ENCODE data around the gene TBC1D24.
"Not testable (repeated sequence)": the region's sequence is repeated elsewhere in the genome, so short reads cannot be mapped to it uniquely, and the experiment has no call there.

TBC1D24 gene

DNA sequence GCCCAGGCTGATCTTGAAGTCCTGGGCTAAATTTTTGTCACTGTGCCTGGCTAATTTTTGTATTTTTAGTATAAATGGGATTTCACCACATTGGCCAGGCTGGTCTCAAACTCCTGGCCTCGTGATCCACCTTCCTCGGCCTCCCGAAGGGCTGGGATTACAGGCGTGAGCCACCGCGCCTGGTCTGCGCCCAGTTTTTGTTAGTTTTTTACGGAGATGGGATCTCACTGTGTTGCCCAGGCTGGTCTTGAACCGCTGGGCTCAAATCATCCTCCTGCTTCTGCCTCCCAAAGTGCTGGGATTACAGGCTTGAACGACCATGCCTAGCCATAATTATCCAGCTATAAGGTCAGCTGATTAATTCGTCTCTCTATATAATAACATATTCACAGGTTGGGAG is 59.0 kb downstream of the TBC1D24 start:
- no peak for DNase-seq

- not testable (repeated sequence) for DNase-seq
Measured at GRCh38 chr16:2534335-2534734, 59.4 kb downstream of the TBC1D24 start.

DNA sequence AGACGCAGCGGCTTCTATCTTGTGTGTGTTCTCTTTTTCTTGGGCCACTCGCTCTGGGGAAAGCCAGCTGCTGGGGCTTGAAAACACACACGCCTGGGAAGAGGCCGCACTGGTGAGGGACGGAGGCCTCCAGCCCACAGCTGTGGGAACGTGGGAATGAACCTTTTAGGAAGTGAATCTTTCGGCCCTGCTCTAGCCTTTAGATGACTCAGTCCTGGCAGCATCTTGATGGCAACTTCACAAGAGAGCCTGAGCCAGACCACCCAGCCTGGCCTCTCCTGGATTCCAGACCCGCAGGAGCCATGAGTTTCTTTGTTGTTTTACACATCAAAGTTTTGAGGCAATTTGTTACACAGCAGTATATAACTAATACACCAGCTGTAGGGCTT is 60.7 kb downstream of the TBC1D24 start:
- no peak for DNase-seq

DNA sequence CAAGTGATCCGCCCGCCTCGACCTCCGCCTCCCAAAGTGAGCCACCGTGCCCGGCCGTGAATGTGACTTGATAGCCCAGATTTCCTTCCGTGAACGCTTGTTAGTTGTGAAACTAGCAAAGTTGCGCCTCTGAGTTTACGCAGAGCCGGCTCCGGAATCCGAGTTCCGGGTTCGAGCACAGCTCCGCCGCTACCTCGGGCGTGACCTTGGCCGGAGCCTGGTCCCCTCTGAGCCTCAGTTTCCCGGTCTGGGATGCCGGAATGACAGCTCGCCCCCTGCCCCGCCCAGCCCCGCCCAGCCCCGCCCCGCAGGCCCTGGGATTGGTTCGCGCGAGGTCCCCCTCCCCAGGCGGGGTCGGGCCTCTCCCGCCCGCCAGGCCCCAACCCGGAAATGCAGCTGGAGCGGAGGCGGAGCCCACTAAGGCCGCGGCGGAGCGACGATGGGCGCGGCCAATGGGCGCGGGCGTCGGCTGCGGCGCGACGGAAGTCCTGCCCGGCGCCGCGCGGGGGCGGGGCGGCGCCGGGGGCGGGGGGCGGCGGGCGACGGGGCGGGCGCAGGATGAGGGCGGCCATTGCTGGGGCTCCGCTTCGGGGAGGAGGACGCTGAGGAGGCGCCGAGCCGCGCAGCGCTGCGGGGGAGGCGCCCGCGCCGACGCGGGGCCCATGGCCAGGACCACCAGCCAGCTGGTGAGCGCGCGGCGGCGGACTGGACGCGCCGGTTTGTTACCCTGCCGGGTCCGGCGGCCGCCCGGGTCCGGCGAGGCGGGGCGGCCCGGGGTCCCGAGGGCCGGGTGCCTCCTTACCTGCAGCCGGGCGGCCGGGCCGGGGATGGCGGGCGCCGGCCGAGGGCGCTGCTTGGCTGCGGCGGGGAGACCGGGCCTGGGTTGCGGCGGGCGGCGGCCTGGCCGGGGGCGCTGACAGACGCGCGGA is 62.8 kb downstream of the TBC1D24 start, which contains the start of gene PDPK1:
PDPK1 (plus strand) TSS at position 571 of the 929 bp plus-strand sequence; CDS start at position 663, 92 bp downstream.
- peak; percentile 95 for DNase-seq

GRCh38 chr16:2539192-2539844 is 64.4 kb downstream of the TBC1D24 start:
- DNase-seq: not testable (repeated sequence)

GRCh38 chr16:2539845-2540458 is 65.0 kb downstream of the TBC1D24 start:
- peak; percentile 41 for DNase-seq

DNA sequence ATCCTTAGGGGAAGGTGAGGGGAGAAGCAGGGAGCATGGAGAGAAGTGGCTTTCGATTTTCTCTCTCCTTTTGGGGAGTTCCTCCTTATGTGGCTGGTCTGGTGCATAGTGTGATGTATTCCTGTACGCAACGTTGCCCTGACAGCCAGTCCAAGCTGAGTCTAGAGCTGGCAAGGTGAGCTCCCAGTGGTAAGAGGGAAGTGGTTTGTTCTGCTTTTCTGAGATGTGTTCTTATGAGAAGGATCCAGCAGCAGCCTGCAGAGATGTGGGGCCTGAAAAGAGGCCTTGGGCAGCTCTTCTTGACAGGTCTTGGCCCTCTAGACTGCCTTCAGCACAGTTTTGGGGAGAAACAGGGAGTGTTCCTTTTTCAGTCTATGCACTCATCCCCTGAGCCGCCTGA is 66.0 kb downstream of the TBC1D24 start:
- not testable (repeated sequence) for DNase-seq

GRCh38 chr16:2541409-2541808 is 66.5 kb downstream of the TBC1D24 start:
- DNase-seq: not testable (repeated sequence)

GRCh38 chr16:2543771-2544170 is 68.8 kb downstream of the TBC1D24 start:
- DNase-seq: not testable (repeated sequence)

GRCh38 chr16:2550283-2550878 is 75.5 kb downstream of the TBC1D24 start:
- DNase-seq: not testable (repeated sequence)

GRCh38 chr16:2551420-2551889 is 76.5 kb downstream of the TBC1D24 start:
- DNase-seq: not testable (repeated sequence)

DNA sequence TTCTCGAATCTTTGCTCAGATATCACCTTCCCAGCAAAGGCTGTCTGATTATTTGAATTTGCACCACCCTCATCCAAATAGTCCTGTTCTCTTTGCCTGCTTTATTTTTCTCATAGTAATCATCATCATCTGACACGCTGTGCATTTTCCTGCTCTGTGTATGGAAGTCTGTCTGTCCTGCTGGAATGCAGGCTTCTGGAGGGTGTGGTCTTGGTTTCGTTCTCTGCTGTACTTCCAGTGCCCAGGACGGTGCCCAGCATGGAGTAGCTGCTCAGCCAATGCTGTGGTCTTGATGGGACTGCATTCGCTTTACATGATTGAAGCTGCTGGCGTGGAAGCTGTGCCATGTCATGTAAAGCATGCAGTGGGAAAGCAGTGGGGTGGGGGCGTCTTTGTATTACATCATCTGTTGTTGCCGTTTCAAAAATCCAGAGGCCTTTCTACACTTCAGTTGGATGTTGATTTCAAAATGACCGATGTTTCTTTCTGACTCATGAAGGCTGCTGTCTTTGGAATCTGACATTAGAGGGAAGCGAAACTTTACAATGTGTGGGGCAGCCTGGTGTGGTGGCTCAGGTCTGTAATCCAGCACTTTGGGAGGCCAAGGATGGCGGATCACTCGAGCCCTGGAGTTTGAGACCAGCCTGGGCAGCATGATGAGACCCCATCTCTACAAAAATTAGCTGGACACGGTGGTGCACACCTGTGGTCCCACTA is 79.9 kb downstream of the TBC1D24 start:
- not testable (repeated sequence) for DNase-seq

All from CD4-positive, alpha-beta T cell treated with Interleukin-17A for 4 hours (primary cell).